ENCODE measurements around the gene AK8.
A peak's percentile ranks its signal among the peaks of the same experiment; 100 is the strongest.

GRCh38 chr9:132877824-132878694 lies at the start of gene AK8:
- TF ChIP-seq CTCF (IDR thresholded peaks at IDR 0.05) (peak in 1 of 6 experiments; percentile 26), POLR2A (IDR thresholded peaks at IDR 0.05) (peak in 2 of 4 donors; percentile 41 to 62), POLR2AphosphoS5 (IDR thresholded peaks at IDR 0.05) (peak; percentile 27 to 71), EP300 (IDR thresholded peaks at IDR 0.05) (peak in 1 of 4 donors; percentile 43)
